Bone marrow (tissue), 2 donors: Measurements from ENCODE around the gene SLC39A11.

ENCODE experiments used
- DNase-seq, 2 donors: peaks; one replicate each; lab custom pipeline; 2025; lab: John Stamatoyannopoulos, UW

The SLC39A11 gene

GRCh38 chr17:72684405-72685020 lies 408.0 kb downstream of the SLC39A11 start:
- DNase-seq: no peak

GRCh38 chr17:72683506-72684404 lies 408.7 kb downstream of the SLC39A11 start:
- DNase-seq: no peak

- DNase-seq: no peak
These were observed 409.9 kb downstream of the SLC39A11 start for GRCh38 chr17:72682605-72683004.

- no peak for DNase-seq
These were observed 410.6 kb downstream of the SLC39A11 start for GRCh38 chr17:72681844-72682243.

GRCh38 chr17:72677714-72678390 lies 414.6 kb downstream of the SLC39A11 start:
- no peak for DNase-seq

- DNase-seq: no peak
These were observed 415.4 kb downstream of the SLC39A11 start for GRCh38 chr17:72677108-72677507.

- DNase-seq: no peak
These were observed 419.8 kb downstream of the SLC39A11 start for GRCh38 chr17:72672729-72673128.

- DNase-seq: no peak
These were observed 421.5 kb downstream of the SLC39A11 start for GRCh38 chr17:72671016-72671415.

- no peak for DNase-seq
These were observed 425.1 kb downstream of the SLC39A11 start for GRCh38 chr17:72667096-72668063.

GRCh38 chr17:72665852-72666851 lies 426.3 kb downstream of the SLC39A11 start:
- no peak for DNase-seq

GRCh38 chr17:72662827-72663190 lies 429.7 kb downstream of the SLC39A11 start:
- DNase-seq: no peak

GRCh38 chr17:72661945-72662826 lies 430.3 kb downstream of the SLC39A11 start:
- no peak for DNase-seq

- DNase-seq: no peak
These were observed 431.2 kb downstream of the SLC39A11 start for GRCh38 chr17:72661116-72661944.

- DNase-seq: no peak
These were observed 432.0 kb downstream of the SLC39A11 start for GRCh38 chr17:72660274-72661115.

GRCh38 chr17:72659811-72660210 lies 432.7 kb downstream of the SLC39A11 start:
- no peak for DNase-seq

GRCh38 chr17:72658675-72659074 lies 433.8 kb downstream of the SLC39A11 start:
- DNase-seq: no peak

- DNase-seq: no peak
These were observed 434.8 kb downstream of the SLC39A11 start for GRCh38 chr17:72657467-72658317.
